HepG2 (cell line): ENCODE measurements around the gene DHRS4L2. TPM values are rescaled to one million over a fixed set of nuclear protein-coding genes. Genes with fewer than 3 reads are reported as not detected.
A peak's percentile ranks its signal among the peaks of the same experiment; 100 is the strongest.

Experiments used
- ADNP ChIP-seq: sonication (generic); formaldehyde crosslinking; IDR thresholded peaks from 2 replicates; pipeline ENCODE4 v1.4.0; 2020; ENCODE audit warnings: missing genetic modification reagents
- ATF7-NPFF ChIP-seq: sonication (generic); formaldehyde crosslinking; IDR thresholded peaks from 2 replicates; pipeline ENCODE4 v1.8.1; 2023; ENCODE audit warnings: mild to moderate bottlenecking, low read depth, missing genetic modification reagents, moderate library complexity
- ESRRA ChIP-seq: sonication (generic); formaldehyde crosslinking; IDR thresholded peaks from 2 replicates; pipeline ENCODE4 v1.5.1; 2020; ENCODE audit warnings: mild to moderate bottlenecking, low read depth, missing genetic modification reagents
- GATAD2A ChIP-seq: IDR thresholded peaks from 2 replicates; pipeline ENCODE4 v1.6.1; 2016
- KDM5B ChIP-seq: sonication (generic); formaldehyde crosslinking; IDR thresholded peaks from 2 replicates; pipeline ENCODE4 v1.4.0; 2020; ENCODE audit warnings: missing genetic modification reagents, mild to moderate bottlenecking, borderline replicate concordance
- KLF11 ChIP-seq: IDR thresholded peaks from 2 replicates; pipeline ENCODE4 v1.6.1; 2016; ENCODE audit warnings: missing compliant biosample characterization
- KLF15 ChIP-seq: sonication (generic); formaldehyde crosslinking; IDR thresholded peaks from 2 replicates; pipeline ENCODE4 v1.8.1; 2023; ENCODE audit warnings: borderline replicate concordance, mild to moderate bottlenecking, inconsistent platforms, missing genetic modification reagents, mixed read lengths
- KLF16 ChIP-seq, 2 experiments: sonication (generic) in 1 of 2; formaldehyde crosslinking in 1 of 2; IDR thresholded peaks; 2 replicates each; pipeline versions ENCODE4 v1.6.1 to v1.8.0; 2016 to 2023; ENCODE audit warnings: missing genetic modification reagents in 2 of 2, missing compliant biosample characterization in 1 of 2
- MLLT10 ChIP-seq: sonication (generic); formaldehyde crosslinking; IDR thresholded peaks from 2 replicates; pipeline ENCODE4 v1.4.0; 2020; ENCODE audit warnings: missing genetic modification reagents
- MYNN ChIP-seq: sonication (generic); formaldehyde crosslinking; IDR thresholded peaks from 2 replicates; pipeline ENCODE4 v1.4.0; 2020; ENCODE audit warnings: mild to moderate bottlenecking, low read depth, missing genetic modification reagents
- SNRNP70 ChIP-seq: fragments of 200-400 bp; formaldehyde crosslinking; IDR thresholded peaks from 2 replicates; pipeline ENCODE4 v1.6.1; 2017; ENCODE audit warnings: mild to moderate bottlenecking, low read depth, low read length, moderate library complexity
- ZBTB8A ChIP-seq: sonication (generic); formaldehyde crosslinking; IDR thresholded peaks from 2 replicates; pipeline ENCODE4 v1.4.0; 2020; ENCODE audit warnings: mild to moderate bottlenecking, low read depth, missing genetic modification reagents, borderline replicate concordance
- ZNF337 ChIP-seq: sonication (generic); formaldehyde crosslinking; IDR thresholded peaks from 2 replicates; pipeline ENCODE4 v1.5.1; 2020; ENCODE audit warnings: missing genetic modification reagents, low read depth, mild to moderate bottlenecking, borderline replicate concordance
- ZNF34 ChIP-seq: sonication (generic); formaldehyde crosslinking; IDR thresholded peaks from 2 replicates; pipeline ENCODE4 v1.4.0; 2020; ENCODE audit warnings: mild to moderate bottlenecking, missing genetic modification reagents, borderline replicate concordance
- ZNF468 ChIP-seq: sonication (generic); formaldehyde crosslinking; IDR thresholded peaks from 2 replicates; pipeline ENCODE4 v1.8.0; 2022; ENCODE audit warnings: mild to moderate bottlenecking, moderate library complexity, missing genetic modification reagents
- ZNF607 ChIP-seq: sonication (generic); formaldehyde crosslinking; IDR thresholded peaks from 2 replicates; pipeline ENCODE4 v1.5.1; 2020; ENCODE audit warnings: missing genetic modification reagents, mild to moderate bottlenecking, borderline replicate concordance
- polyA plus RNA-seq, 8 experiments: library from polyadenylated mRNA; depleted of rRNA in 3 of 8; stranded (reverse) in 7 of 8; unstranded in 1 of 8; fragments of >200 nt; fragmentation: Illumina TruSeq in 4 of 8; extraction: Trizol in 4 of 8; gene quantifications; 2 replicates each; pipeline versions ENCODE4 v1.2.1 to v1.2.3, GENCODE V29; 2011 to 2016; ENCODE audit warnings: low read depth in 4 of 8, missing spikeins in 1 of 8, mixed read lengths in 1 of 8; ENCODE audit not compliant: insufficient read depth in 1 of 8
- total RNA-seq, 5 experiments: library from RNA; depleted of rRNA; stranded (reverse); fragments of >200 nt; fragmentation: Illumina TruSeq; extraction: Trizol; gene quantifications; 2 replicates each; pipeline ENCODE4 v1.2.3, GENCODE V29; 2016; ENCODE audit warnings: low read depth in 1 of 5
- TF ChIP-seq, protein P1 (sequence below), 2 experiments: fragments of 450-650 bp in 1 of 2; sonication (generic) in 1 of 2; formaldehyde crosslinking in 1 of 2; IDR thresholded peaks; 2 replicates each; pipeline versions ENCODE4 v1.6.1 to v1.8.0; 2016 to 2022; ENCODE audit warnings: antibody characterized with exemption in 1 of 2, mild to moderate bottlenecking in 1 of 2, missing genetic modification reagents in 1 of 2
- TF ChIP-seq, protein P2 (sequence below): sonication (generic); formaldehyde crosslinking; IDR thresholded peaks from 2 replicates; pipeline ENCODE4 v1.8.1; 2023; ENCODE audit warnings: mild to moderate bottlenecking, missing genetic modification reagents

DHRS4L2 gene
- total and polyA plus RNA-seq, 2 of the 13 experiments (the other 11 are each of a cell fraction or from before 2014, with no cell fraction given) = 24.7 to 38.2 TPM

DNA sequence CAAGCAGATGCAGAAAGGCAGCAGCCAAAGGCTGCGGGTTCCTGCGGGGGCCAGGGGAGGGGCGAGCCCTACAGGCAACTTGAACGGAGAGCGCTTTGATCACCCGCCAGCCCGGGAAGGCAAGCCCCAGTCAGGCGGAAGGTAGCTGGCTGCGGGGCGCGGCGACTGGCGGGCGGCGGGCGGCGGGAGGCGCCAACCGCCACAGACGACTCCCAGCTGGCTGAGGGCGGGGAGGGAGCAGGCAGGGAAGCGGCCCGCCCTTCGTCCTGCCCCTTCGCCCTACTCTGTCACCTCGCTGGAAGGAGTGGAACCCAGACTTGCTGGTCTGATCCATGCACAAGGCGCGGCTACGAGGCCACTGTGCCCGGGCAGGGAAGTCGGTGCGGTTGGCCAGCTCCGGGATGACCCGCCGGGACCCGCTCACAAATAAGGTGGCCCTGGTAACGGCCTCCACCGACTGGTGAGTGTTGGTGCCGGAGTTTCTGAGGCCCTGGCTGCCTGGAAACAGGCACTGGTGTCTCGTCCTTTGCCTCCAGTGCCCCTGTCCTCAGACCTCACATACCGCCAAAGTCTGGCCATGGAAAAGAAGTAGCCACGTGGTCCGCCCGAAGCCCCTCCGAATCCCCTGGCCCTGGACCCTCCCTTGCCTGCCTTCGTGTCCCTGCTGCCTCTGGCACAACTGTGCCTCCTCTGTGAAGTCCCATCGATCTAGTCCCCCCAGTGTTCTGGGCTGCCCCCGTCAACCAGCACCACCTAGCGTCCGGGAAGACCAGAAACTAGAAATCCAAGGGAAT is 47.6 kb downstream of the DHRS4L2 start (continued):
- TF ChIP-seq, protein P1, sequence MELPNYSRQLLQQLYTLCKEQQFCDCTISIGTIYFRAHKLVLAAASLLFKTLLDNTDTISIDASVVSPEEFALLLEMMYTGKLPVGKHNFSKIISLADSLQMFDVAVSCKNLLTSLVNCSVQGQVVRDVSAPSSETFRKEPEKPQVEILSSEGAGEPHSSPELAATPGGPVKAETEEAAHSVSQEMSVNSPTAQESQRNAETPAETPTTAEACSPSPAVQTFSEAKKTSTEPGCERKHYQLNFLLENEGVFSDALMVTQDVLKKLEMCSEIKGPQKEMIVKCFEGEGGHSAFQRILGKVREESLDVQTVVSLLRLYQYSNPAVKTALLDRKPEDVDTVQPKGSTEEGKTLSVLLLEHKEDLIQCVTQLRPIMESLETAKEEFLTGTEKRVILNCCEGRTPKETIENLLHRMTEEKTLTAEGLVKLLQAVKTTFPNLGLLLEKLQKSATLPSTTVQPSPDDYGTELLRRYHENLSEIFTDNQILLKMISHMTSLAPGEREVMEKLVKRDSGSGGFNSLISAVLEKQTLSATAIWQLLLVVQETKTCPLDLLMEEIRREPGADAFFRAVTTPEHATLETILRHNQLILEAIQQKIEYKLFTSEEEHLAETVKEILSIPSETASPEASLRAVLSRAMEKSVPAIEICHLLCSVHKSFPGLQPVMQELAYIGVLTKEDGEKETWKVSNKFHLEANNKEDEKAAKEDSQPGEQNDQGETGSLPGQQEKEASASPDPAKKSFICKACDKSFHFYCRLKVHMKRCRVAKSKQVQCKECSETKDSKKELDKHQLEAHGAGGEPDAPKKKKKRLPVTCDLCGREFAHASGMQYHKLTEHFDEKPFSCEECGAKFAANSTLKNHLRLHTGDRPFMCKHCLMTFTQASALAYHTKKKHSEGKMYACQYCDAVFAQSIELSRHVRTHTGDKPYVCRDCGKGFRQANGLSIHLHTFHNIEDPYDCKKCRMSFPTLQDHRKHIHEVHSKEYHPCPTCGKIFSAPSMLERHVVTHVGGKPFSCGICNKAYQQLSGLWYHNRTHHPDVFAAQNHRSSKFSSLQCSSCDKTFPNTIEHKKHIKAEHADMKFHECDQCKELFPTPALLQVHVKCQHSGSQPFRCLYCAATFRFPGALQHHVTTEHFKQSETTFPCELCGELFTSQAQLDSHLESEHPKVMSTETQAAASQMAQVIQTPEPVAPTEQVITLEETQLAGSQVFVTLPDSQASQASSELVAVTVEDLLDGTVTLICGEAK (IDR thresholded peaks at IDR 0.05) = no peak
- TF ChIP-seq, protein P1 (CRISPR knock-in tag; IDR thresholded peaks at IDR 0.05) = peak; percentile 82; the same call in 1 of the 2 replicates
- TF ChIP-seq ADNP (CRISPR knock-in tag) (no peak), ZNF468 (no peak), KDM5B (peak; percentile 91; the same call in 1 of the 2 replicates), ZNF337 (no peak), ZBTB8A (CRISPR knock-in tag) (no peak), MYNN (CRISPR knock-in tag) (peak; percentile 63; the same call in 1 of the 2 replicates), MLLT10 (CRISPR knock-in tag) (no peak), KLF11 (CRISPR knock-in tag) (peak; percentile 63; the same call in 1 of the 2 replicates), ZNF607 (CRISPR knock-in tag) (peak; percentile 80; the same call in 1 of the 2 replicates), GATAD2A (peak; percentile 91), ESRRA (peak; percentile 0; the same call in 1 of the 2 replicates), KLF15 (CRISPR knock-in tag) (no peak), SNRNP70 (no peak), KLF16 (CRISPR knock-in tag; IDR thresholded peaks at IDR 0.05) (peak in 1 of 2 experiments; percentile 86; a peak in 2 of 4 replicates), ATF7-NPFF (CRISPR knock-in tag) (peak; percentile 86; the same call in 1 of the 2 replicates), ZNF34 (CRISPR knock-in tag) (peak; percentile 42; the same call in 1 of the 2 replicates)
- TF ChIP-seq, protein P2, sequence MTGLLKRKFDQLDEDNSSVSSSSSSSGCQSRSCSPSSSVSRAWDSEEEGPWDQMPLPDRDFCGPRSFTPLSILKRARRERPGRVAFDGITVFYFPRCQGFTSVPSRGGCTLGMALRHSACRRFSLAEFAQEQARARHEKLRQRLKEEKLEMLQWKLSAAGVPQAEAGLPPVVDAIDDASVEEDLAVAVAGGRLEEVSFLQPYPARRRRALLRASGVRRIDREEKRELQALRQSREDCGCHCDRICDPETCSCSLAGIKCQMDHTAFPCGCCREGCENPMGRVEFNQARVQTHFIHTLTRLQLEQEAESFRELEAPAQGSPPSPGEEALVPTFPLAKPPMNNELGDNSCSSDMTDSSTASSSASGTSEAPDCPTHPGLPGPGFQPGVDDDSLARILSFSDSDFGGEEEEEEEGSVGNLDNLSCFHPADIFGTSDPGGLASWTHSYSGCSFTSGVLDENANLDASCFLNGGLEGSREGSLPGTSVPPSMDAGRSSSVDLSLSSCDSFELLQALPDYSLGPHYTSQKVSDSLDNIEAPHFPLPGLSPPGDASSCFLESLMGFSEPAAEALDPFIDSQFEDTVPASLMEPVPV = peak; percentile 82; the same call in 1 of the 2 replicates
